Thoracic aorta (tissue), 2 donors: Measurements from ENCODE around the gene MAML1. TPM values are rescaled to one million over a fixed set of nuclear protein-coding genes. Genes with fewer than 3 reads are reported as not detected.
A peak's percentile ranks its signal among the peaks of the same experiment; 100 is the strongest.

Experiments used
- ATAC-seq: fragments of 150-250 bp; one replicate; pipeline ENCODE4 v1.8.0; 2017; ENCODE audit warnings: low read depth; ENCODE audit not compliant: insufficient number of reproducible peaks, low FRiP score
- DNase-seq: peaks from one replicate; pipeline ENCODE4 v3.0.0-alpha.2; 2020; ENCODE audit warnings: low spot score
- H3K27ac ChIP-seq, 2 donors: fragments of 200-600 bp; sonication (generic); 1 replicate in 1 of 2; 2 replicates in 1 of 2; pipeline ENCODE4 v1.5.1; 2016; ENCODE audit warnings: mild to moderate bottlenecking in 2 of 2, moderate library complexity in 2 of 2
- H3K27me3 ChIP-seq: fragments of 200-600 bp; sonication (generic); replicated peaks from 2 replicates; pipeline ENCODE4 v1.6.0; 2016; ENCODE audit warnings: mild to moderate bottlenecking; ENCODE audit not compliant: insufficient read depth
- H3K36me3 ChIP-seq: fragments of 200-600 bp; sonication (generic); one replicate; pipeline ENCODE4 v1.5.1; 2016
- H3K4me1 ChIP-seq, 2 donors: fragments of 200-600 bp; sonication (generic); 1 replicate in 1 of 2; 2 replicates in 1 of 2; pipeline versions ENCODE4 v1.5.1 to v1.6.0; 2016; ENCODE audit warnings: low read depth in 2 of 2, mild to moderate bottlenecking in 1 of 2; ENCODE audit not compliant: control insufficient read depth in 1 of 2
- H3K4me3 ChIP-seq: fragments of 200-600 bp; sonication (generic); 2 replicates; pipeline ENCODE4 v1.5.1; 2016; ENCODE audit warnings: mild to moderate bottlenecking
- H3K9me3 ChIP-seq: fragments of 200-600 bp; sonication (generic); 2 replicates; pipeline ENCODE4 v1.5.1; 2016
- CTCF ChIP-seq: fragments of 200-600 bp; sonication (generic); IDR thresholded peaks from one replicate; pipeline ENCODE4 v1.5.1; 2019; ENCODE audit warnings: antibody characterized with exemption
- total RNA-seq, 2 donors: library from RNA; depleted of rRNA; stranded (reverse); fragments of >200 nt; gene quantifications; one replicate each; pipeline versions ENCODE4 v1.1.0 to v1.2.3, GENCODE V29; 2016

Gene MAML1
- total RNA-seq, 2 donors from 2014 or later, result 22.9 to 38.1 TPM

DNA sequence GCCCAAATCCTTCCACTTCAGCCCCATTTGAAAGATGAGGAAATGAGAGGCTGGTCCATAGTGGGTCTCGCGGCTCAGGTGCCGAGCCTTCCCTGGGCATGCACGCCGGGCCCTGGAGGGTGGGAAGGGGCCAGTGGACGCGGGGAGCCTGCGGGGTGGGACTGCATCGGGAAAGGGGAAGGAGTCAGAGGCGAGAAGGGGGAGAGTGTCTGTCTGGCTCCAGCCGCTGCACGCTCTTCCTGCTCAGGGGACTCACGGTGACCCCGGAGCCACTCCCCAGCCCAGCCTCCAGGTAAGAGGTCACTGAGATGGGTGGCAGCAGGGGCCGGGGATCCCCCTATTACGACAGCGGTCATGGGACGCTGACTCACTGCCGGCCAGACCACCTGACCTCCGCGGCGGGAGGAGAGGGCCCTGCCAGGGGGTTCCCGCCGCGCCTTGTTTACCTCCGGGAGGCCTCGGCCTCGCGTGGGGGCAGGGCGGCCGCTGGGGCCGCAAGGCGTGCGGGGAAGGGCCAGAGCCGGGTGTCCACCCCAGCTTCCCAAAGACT, 86.2 kb downstream of the MAML1 start:
- no peaks in the 10 kb centered on the region for H3K9me3 ChIP-seq
- H3K4me1 ChIP-seq, result peaks cover 39 to 55% of the 10 kb centered on the region in 2 donors
- ATAC-seq (peak; percentile 41), DNase-seq (peak; percentile 77)
- H3K27ac ChIP-seq, result peak overlapping the region; percentile 100
- H3K4me3 ChIP-seq, result peak overlapping the region; percentile 99
- TF ChIP-seq CTCF, result no peak
- H3K36me3 ChIP-seq, result peaks cover 15% of the 10 kb centered on the region
- no peaks in the 10 kb centered on the region for H3K27me3 ChIP-seq

DNA sequence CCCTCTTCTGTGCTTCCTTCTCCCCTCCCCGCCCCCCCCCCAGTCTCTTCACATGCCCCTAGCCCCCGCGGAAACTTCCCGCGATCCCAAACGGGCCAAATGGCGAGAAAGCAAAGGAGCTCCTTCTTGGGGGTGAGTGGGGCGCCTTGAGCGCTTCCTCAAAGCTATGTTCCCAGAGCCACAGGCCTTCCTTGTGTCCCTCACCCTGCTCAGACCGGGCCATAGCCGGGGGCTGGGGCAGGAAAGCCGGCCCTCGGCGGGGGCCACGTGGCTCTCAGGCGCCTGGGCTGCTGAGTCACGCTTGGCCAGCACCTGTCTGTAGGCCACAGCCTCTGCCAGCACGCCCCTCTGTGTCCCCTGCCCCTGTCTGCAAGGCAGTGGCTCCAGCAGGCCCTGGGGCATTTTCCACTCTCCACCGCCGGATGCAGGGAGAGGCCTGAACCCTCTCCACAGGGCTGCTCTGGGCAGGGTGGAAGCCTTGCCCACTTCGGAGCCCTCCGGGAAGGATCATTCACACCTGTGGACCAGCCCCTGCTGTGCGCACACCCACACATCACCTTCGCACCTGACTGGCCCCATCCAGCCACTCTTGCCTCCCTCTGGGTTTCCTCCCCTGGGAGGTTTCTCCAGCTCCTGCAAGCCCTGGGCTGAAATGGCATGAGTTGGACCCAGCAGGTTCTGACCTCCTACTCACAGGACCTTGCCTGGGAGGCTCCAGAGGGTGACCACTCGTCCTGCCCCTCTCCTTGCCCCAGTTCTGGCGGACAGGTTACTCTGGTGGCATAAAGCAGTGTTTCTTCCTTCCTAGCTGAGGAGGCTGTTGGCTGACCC, 86.9 kb downstream of the MAML1 start:
- Histone ChIP-seq H3K36me3 (peaks cover 22% of the 10 kb centered on the region), H3K27ac (peak overlapping the region; percentile 100), H3K9me3 (no peaks in the 10 kb centered on the region), H3K4me3 (peak overlapping the region; percentile 99), H3K27me3 (no peaks in the 10 kb centered on the region), H3K4me1 (peaks cover 46 to 62% of the 10 kb centered on the region in 2 donors)
- no peak for DNase-seq
- no peak for ATAC-seq
- TF ChIP-seq CTCF, result no peak

DNA sequence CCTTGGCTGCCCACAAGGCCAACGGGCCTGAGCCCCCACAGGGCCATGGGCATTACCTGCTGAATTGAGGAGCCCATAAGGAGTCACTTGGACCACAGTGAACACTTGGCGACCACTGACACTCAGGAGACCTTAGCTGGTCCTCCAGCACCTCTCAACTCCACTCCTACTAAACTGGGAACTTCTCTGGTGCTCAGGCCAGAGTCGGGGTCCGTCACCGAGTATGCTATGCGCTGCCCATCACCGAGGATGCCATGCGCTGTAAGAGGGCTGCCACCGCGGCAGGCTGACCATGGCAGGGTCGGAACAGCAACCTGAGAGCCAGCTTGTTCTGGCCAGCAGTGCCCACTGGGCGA, 87.5 kb downstream of the MAML1 start:
- TF ChIP-seq CTCF, result no peak
- peaks cover 28% of the 10 kb centered on the region for H3K36me3 ChIP-seq
- H3K4me1 ChIP-seq, result peaks cover 51 to 68% of the 10 kb centered on the region in 2 donors
- no peaks in the 10 kb centered on the region for H3K27me3 ChIP-seq
- H3K9me3 ChIP-seq, result no peaks in the 10 kb centered on the region
- H3K27ac ChIP-seq, result peak overlapping the region; percentile 100
- DNase-seq (no peak), ATAC-seq (no peak)
- peak overlapping the region; percentile 99 for H3K4me3 ChIP-seq

- Histone ChIP-seq H3K4me3 (peak within 1 kb of the TSS; percentile 99), H3K27ac (peak within 1 kb of the TSS; percentile 100), H3K27me3 (no peaks in the 10 kb centered on the region), H3K9me3 (no peaks in the 10 kb centered on the region), H3K4me1 (peaks cover 52 to 74% of the 10 kb centered on the region in 2 donors), H3K36me3 (peaks cover 34% of the 10 kb centered on the region)
- ATAC-seq (peak; percentile 62), DNase-seq (no peak)
- TF ChIP-seq CTCF, result peak; percentile 35
These were observed 88.1 kb downstream of the MAML1 start, which contains the start of gene SQSTM1 for GRCh38 chr5:179820483-179821297. SQSTM1 (plus strand) TSS chr5:179820905; CDS start chr5:179820937, 32 bp downstream.
